DND-41 (cell line): ENCODE measurements around the gene PRMT3.
"Not testable (repeated sequence)": the region's sequence is repeated elsewhere in the genome, so short reads cannot be mapped to it uniquely, and the experiment has no call there.

Experiments used
- CTCF ChIP-seq: IDR thresholded peaks from 2 replicates; pipeline ENCODE4 v1.5.1; 2012; ENCODE audit warnings: borderline replicate concordance, low read length, moderate library complexity, mild to moderate bottlenecking; ENCODE audit not compliant: poor library complexity, severe bottlenecking; ENCODE audit errors: extremely low read depth
- EZH2 ChIP-seq: IDR thresholded peaks from 3 replicates; pipeline ENCODE4 v1.6.1; 2012; ENCODE audit warnings: borderline replicate concordance, low read depth, mild to moderate bottlenecking, moderate library complexity, low read length, inconsistent platforms; ENCODE audit not compliant: severe bottlenecking

- TF ChIP-seq CTCF, EZH2: not testable (repeated sequence)
These were observed 22.1 kb upstream of the PRMT3 start for GRCh38 chr11:20365465-20365864.
